Measurements from ENCODE around the gene NF1. TPM values are rescaled to one million over a fixed set of nuclear protein-coding genes. Genes with fewer than 3 reads are reported as not detected.

The NF1 gene
- total RNA-seq, 4 donors from 2014 or later: 40.9 to 158 (median 113) TPM

GRCh38 chr17:31202968-31203367 lies 108.2 kb downstream of the NF1 start:
- H3K4me1 ChIP-seq: no peaks in the 10 kb centered on the region
- no peaks in the 10 kb centered on the region for H3K36me3 ChIP-seq
- no peaks in the 10 kb centered on the region for H3K27me3 ChIP-seq
- no peak for DNase-seq
- H3K4me3 ChIP-seq: no peak overlapping the region
- no peaks in the 10 kb centered on the region for H3K9me3 ChIP-seq
- intact Hi-C loops (cut with DNase I; ENCODE audit: low total_unique reads): no loop called here
- H3K27ac ChIP-seq: no peak overlapping the region
- no peak for TF ChIP-seq POLR2A (IDR thresholded peaks at IDR 0.05)
- TF ChIP-seq, protein P1, sequence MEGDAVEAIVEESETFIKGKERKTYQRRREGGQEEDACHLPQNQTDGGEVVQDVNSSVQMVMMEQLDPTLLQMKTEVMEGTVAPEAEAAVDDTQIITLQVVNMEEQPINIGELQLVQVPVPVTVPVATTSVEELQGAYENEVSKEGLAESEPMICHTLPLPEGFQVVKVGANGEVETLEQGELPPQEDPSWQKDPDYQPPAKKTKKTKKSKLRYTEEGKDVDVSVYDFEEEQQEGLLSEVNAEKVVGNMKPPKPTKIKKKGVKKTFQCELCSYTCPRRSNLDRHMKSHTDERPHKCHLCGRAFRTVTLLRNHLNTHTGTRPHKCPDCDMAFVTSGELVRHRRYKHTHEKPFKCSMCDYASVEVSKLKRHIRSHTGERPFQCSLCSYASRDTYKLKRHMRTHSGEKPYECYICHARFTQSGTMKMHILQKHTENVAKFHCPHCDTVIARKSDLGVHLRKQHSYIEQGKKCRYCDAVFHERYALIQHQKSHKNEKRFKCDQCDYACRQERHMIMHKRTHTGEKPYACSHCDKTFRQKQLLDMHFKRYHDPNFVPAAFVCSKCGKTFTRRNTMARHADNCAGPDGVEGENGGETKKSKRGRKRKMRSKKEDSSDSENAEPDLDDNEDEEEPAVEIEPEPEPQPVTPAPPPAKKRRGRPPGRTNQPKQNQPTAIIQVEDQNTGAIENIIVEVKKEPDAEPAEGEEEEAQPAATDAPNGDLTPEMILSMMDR (IDR thresholded peaks at IDR 0.05): no peak

DNA sequence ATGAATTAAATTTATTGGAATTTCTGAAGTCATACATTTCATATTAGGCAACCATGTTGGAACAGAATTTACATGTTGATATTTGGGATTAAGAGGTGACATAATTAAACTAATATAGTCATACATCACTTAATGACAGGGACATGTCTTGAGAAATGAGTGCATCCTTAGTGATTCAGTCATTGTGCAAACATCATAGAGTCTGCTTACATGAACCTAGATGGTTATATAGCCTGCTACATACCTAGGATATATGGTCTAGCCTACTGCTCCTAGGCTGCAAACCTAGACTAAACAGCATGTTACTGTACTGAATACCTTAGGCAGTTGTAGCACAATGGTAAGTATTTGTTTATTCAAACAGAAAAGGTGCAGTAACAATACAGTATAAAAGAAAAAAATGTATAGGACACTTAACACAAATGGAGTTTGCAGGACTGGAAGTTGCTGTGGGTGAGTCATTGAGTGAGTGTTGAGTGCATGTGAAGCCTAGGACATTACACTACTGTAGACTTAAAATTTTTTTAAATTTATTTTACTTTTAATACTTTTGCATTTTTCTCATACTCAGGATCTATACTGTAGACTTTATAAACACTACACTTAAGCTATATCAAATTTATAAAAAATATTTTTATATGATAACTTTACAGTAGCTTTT lies 116.7 kb downstream of the NF1 start:
- Histone ChIP-seq H3K4me3 (no peak overlapping the region), H3K27me3 (no peaks in the 10 kb centered on the region), H3K36me3 (no peaks in the 10 kb centered on the region), H3K4me1 (peaks cover 0 to 5% of the 10 kb centered on the region in 2 donors), H3K27ac (no peak overlapping the region), H3K9me3 (no peaks in the 10 kb centered on the region)
- TF ChIP-seq, protein P1 (IDR thresholded peaks at IDR 0.05): no peak
- TF ChIP-seq POLR2A (IDR thresholded peaks at IDR 0.05): no peak
- intact Hi-C loops (cut with DNase I; ENCODE audit: low total_unique reads): loop anchor here (10.0 kb wide), 1 partner anchor 197 kb away; no protein-coding TSS in a partner anchor
- no peak for DNase-seq

DNA sequence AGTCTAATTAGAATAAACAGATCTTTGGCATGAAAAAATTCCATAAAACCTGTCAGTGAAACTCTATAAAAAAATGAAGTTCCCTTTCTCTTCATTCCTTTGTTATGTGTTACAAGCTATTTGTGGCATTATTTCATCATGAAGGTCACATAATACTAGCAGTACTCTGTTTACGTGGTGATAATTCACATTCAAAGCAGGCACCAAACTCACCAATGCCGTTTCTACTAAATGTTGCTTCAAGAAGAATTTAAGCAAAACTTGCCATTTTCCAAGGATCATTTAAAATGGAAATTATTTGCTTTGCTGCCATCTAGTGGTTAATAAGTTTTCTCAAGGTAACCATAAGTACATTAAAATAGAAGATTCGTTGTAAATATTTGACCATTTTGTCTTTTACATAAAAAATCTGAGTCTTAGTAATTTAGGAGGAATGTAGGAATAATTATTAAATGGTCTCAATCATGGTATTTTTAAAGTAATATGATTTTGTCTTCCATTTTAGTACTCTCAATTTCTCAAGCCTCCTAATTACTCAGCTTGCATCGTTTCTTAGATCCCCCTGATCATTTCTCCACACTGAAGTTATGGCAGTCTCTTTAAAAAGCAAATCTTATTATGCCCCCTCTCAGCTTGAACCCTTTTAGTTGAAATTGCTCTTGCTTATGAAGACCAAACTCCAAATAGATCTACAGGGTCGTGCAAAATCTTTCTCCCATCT lies 121.4 kb downstream of the NF1 start:
- H3K27ac ChIP-seq: peak overlapping the region; percentile 55 to 71
- H3K4me3 ChIP-seq: no peak overlapping the region
- no peaks in the 10 kb centered on the region for H3K36me3 ChIP-seq
- peak in 1 of 2 donors; percentile 30 for DNase-seq
- no peaks in the 10 kb centered on the region for H3K27me3 ChIP-seq
- H3K9me3 ChIP-seq: no peaks in the 10 kb centered on the region
- intact Hi-C loops (cut with DNase I; ENCODE audit: low total_unique reads): loop anchor here (10.0 kb wide), 1 partner anchor 201 kb away; no protein-coding TSS in a partner anchor
- peaks cover 0 to 6% of the 10 kb centered on the region in 2 donors for H3K4me1 ChIP-seq
- TF ChIP-seq, protein P1 (IDR thresholded peaks at IDR 0.05): peak; percentile 52 to 66 (median 62)
- TF ChIP-seq POLR2A (IDR thresholded peaks at IDR 0.05): no peak

DNA sequence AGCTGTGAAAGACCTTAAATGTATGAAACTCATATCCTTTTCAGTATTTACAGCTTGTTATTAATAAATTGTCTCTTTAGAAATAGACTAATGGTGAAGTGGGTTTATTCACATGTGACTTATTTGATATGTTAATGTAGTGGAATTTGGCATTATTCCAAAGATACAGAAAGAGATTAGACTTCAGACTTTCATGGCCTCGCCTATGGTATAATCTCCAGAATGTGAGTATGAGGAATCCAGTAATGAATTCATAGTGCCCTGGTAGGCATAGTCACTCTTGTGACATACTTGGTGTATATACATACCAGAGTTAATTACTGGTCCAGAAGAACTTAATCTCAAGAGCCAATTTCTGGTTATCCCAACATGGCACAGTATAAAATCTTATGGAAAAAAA lies 129.6 kb downstream of the NF1 start:
- TF ChIP-seq, protein P1 (IDR thresholded peaks at IDR 0.05): no peak
- TF ChIP-seq POLR2A (IDR thresholded peaks at IDR 0.05): no peak
- no peaks in the 10 kb centered on the region for H3K36me3 ChIP-seq

GRCh38 chr17:31225831-31226230 lies 131.1 kb downstream of the NF1 start:
- no peaks in the 10 kb centered on the region for H3K4me1 ChIP-seq
- intact Hi-C loops (cut with DNase I; ENCODE audit: low total_unique reads): no loop called here
- DNase-seq: no peak
- no peak for TF ChIP-seq POLR2A (IDR thresholded peaks at IDR 0.05)
- TF ChIP-seq, protein P1 (IDR thresholded peaks at IDR 0.05): no peak
- H3K27ac ChIP-seq: no peak overlapping the region
- H3K27me3 ChIP-seq: no peaks in the 10 kb centered on the region
- H3K4me3 ChIP-seq: no peak overlapping the region
- no peaks in the 10 kb centered on the region for H3K36me3 ChIP-seq
- no peaks in the 10 kb centered on the region for H3K9me3 ChIP-seq

More for the DNA sequence above, 129.6 kb downstream of the NF1 start:
- Histone ChIP-seq H3K4me3 (no peak overlapping the region), H3K9me3 (no peaks in the 10 kb centered on the region), H3K27ac (no peak overlapping the region), H3K4me1 (no peaks in the 10 kb centered on the region), H3K27me3 (no peaks in the 10 kb centered on the region)
- DNase-seq: no peak
- intact Hi-C loops (cut with DNase I; ENCODE audit: low total_unique reads): no loop called here
